Keratinocyte (primary cell): ENCODE measurements around the gene CA7. TPM values are rescaled to one million over a fixed set of nuclear protein-coding genes. Genes with fewer than 3 reads are reported as not detected.

ENCODE experiments used
- DNase-seq: peaks from one replicate; pipeline ENCODE4 v3.0.0-alpha.2; 2011; ENCODE audit warnings: low read depth, missing footprints, low spot score
- FAIRE-seq: peaks from 2 replicates; lab custom pipeline; 2011; peaks lifted over from hg19 to GRCh38; lab: Jason Lieb, UNC
- H2AFZ ChIP-seq: 2 replicates; pipeline ENCODE4 v1.6.0; 2012; ENCODE audit warnings: low read length, control low read depth, inconsistent platforms; ENCODE audit not compliant: control insufficient read depth
- H3K27ac ChIP-seq: 2 replicates; pipeline ENCODE4 v1.5.1; 2011; ENCODE audit warnings: low read length; ENCODE audit not compliant: control insufficient read depth, insufficient read depth
- H3K27me3 ChIP-seq: 3 replicates; pipeline ENCODE4 v1.6.0; 2011; ENCODE audit warnings: low read length; ENCODE audit not compliant: control insufficient read depth, insufficient read depth; ENCODE audit errors: extremely low read depth
- H3K36me3 ChIP-seq, 2 experiments: 2 replicates in 1 of 2; 3 replicates in 1 of 2; pipeline ENCODE4 v1.5.1; 2011; ENCODE audit warnings: low read length in 2 of 2, mild to moderate bottlenecking in 1 of 2; ENCODE audit not compliant: control insufficient read depth in 2 of 2, insufficient read depth in 2 of 2; ENCODE audit errors: extremely low read depth in 1 of 2
- H3K4me1 ChIP-seq: 3 replicates; pipeline ENCODE4 v1.5.1; 2011; ENCODE audit warnings: low read length; ENCODE audit not compliant: control insufficient read depth, insufficient read depth; ENCODE audit errors: extremely low read depth
- H3K4me2 ChIP-seq: 3 replicates; pipeline ENCODE4 v1.6.0; 2011; ENCODE audit warnings: low read depth, low read length; ENCODE audit not compliant: control insufficient read depth, insufficient read depth; ENCODE audit errors: extremely low read depth
- H3K4me3 ChIP-seq, 3 experiments: fragments of 200-600 bp in 1 of 3; sonication (generic) in 1 of 3; 2 replicates in 2 of 3; 3 replicates in 1 of 3; pipeline ENCODE4 v1.5.1; 2011 to 2016; ENCODE audit warnings: low read length in 3 of 3, mild to moderate bottlenecking in 3 of 3, control low read depth in 2 of 3, inconsistent platforms in 1 of 3, low read depth in 1 of 3, mixed read lengths in 1 of 3, mixed run types in 1 of 3, moderate library complexity in 1 of 3; ENCODE audit not compliant: control insufficient read depth in 2 of 3, insufficient read depth in 2 of 3; ENCODE audit errors: extremely low read depth in 1 of 3
- H3K79me2 ChIP-seq: 2 replicates; pipeline ENCODE4 v1.6.0; 2012; ENCODE audit warnings: low read length; ENCODE audit not compliant: control insufficient read depth, insufficient read depth
- H3K9ac ChIP-seq: 3 replicates; pipeline ENCODE4 v1.6.0; 2011; ENCODE audit warnings: low read length; ENCODE audit not compliant: control insufficient read depth, insufficient read depth; ENCODE audit errors: extremely low read depth
- H3K9me1 ChIP-seq: 3 replicates; pipeline ENCODE4 v1.6.0; 2011; ENCODE audit warnings: low read length; ENCODE audit not compliant: control insufficient read depth, insufficient read depth; ENCODE audit errors: extremely low read depth
- H3K9me3 ChIP-seq: 2 replicates; pipeline ENCODE4 v1.5.1; 2012; ENCODE audit warnings: low read depth, low read length; ENCODE audit not compliant: control insufficient read depth
- H4K20me1 ChIP-seq: 3 replicates; pipeline ENCODE4 v1.6.0; 2011; ENCODE audit warnings: low read length; ENCODE audit not compliant: control insufficient read depth, insufficient read depth; ENCODE audit errors: extremely low read depth
- EZH2 ChIP-seq: IDR thresholded peaks from one replicate; pipeline ENCODE4 v1.6.1; 2012; ENCODE audit warnings: inconsistent platforms, mild to moderate bottlenecking, low read length, moderate library complexity
- dilution Hi-C: fragments of 300-500 bp; cut with MboI; formaldehyde crosslinking; loops from one replicate; pipeline ENCODE4 v1.7.0; 2020; ENCODE audit warnings: low sequenced_read_pairs; ENCODE audit not compliant: extremely low pct_ligation_motif_present
- polyA plus RNA-seq, 5 experiments: library from polyadenylated mRNA; depleted of rRNA in 3 of 5; stranded (reverse) in 3 of 5; stranded (forward) in 1 of 5; unstranded in 1 of 5; fragments of >200 nt; gene quantifications; 1 replicate in 1 of 5; 2 replicates in 3 of 5; 3 replicates in 1 of 5; pipeline versions ENCODE4 v1.2.1 to v1.2.3, GENCODE V29; 2011 to 2012; ENCODE audit warnings: missing spikeins in 2 of 5, low read depth in 1 of 5, low replicate concordance in 1 of 5
- TF ChIP-seq, protein P1 (sequence below), 3 experiments: IDR thresholded peaks in 1 of 3; conservative IDR thresholded peaks in 1 of 3; optimal IDR thresholded peaks in 1 of 3; 2 replicates in 2 of 3; 3 replicates in 1 of 3; pipeline versions ENCODE3 to v1.5.1; 2011; ENCODE audit warnings: low read length in 3 of 3, mild to moderate bottlenecking in 3 of 3, moderate library complexity in 2 of 3, control low read depth in 1 of 3, inconsistent platforms in 1 of 3; ENCODE audit not compliant: insufficient read depth in 2 of 3; ENCODE audit errors: extremely low read depth in 1 of 3

The CA7 gene
- polyA plus RNA-seq, 1 donor (not counting 4 experiments of a cell fraction or from before 2014, with no cell fraction given): not detected

DNA sequence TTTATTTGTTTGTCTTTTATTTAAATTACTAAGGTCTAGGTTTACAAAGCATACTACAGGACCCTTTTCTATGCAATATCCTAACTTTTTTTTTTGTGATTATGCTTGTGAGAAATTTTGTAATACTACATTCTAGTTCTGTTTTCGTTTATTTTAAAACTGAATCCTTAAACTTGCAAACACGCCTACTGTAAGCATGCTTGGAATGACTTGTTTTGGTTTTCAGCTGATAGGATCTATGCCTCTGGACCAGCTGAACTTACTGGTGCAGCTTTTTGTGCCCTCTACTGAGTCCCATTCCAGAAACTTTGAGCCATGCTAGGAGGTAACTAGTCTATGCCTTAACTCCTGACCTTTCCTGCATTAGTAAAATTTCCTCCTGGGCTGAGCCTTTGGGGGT, 42.1 kb downstream of the CA7 start:
- Histone ChIP-seq H3K4me1 (peaks cover 5% of the 10 kb centered on the region), H3K9me1 (no peaks in the 10 kb centered on the region), H3K4me2 (no peak overlapping the region), H3K9me3 (no peaks in the 10 kb centered on the region), H3K27me3 (no peaks in the 10 kb centered on the region), H3K4me3 (no peak overlapping the region), H4K20me1 (peaks cover 5% of the 10 kb centered on the region), H3K27ac (no peak overlapping the region), H3K36me3 (peaks cover 17 to 19% of the 10 kb centered on the region in 2 experiments), H3K79me2 (peaks cover 33% of the 10 kb centered on the region), H2AFZ (no peak overlapping the region), H3K9ac (no peak overlapping the region)
- no peak for DNase-seq
- dilution Hi-C loops: no loop called here
- TF ChIP-seq EZH2: no peak
- TF ChIP-seq, protein P1, sequence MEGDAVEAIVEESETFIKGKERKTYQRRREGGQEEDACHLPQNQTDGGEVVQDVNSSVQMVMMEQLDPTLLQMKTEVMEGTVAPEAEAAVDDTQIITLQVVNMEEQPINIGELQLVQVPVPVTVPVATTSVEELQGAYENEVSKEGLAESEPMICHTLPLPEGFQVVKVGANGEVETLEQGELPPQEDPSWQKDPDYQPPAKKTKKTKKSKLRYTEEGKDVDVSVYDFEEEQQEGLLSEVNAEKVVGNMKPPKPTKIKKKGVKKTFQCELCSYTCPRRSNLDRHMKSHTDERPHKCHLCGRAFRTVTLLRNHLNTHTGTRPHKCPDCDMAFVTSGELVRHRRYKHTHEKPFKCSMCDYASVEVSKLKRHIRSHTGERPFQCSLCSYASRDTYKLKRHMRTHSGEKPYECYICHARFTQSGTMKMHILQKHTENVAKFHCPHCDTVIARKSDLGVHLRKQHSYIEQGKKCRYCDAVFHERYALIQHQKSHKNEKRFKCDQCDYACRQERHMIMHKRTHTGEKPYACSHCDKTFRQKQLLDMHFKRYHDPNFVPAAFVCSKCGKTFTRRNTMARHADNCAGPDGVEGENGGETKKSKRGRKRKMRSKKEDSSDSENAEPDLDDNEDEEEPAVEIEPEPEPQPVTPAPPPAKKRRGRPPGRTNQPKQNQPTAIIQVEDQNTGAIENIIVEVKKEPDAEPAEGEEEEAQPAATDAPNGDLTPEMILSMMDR (optimal IDR thresholded peaks at IDR 0.05 in 1 of 3, IDR thresholded peaks at IDR 0.05 in 1 of 3, conservative IDR thresholded peaks at IDR 0.05 in 1 of 3; ENCODE audit: extremely low read depth in 1 of 3, insufficient read depth in 2 of 3, low read length in 3 of 3): no peak
- no peak for FAIRE-seq

DNA sequence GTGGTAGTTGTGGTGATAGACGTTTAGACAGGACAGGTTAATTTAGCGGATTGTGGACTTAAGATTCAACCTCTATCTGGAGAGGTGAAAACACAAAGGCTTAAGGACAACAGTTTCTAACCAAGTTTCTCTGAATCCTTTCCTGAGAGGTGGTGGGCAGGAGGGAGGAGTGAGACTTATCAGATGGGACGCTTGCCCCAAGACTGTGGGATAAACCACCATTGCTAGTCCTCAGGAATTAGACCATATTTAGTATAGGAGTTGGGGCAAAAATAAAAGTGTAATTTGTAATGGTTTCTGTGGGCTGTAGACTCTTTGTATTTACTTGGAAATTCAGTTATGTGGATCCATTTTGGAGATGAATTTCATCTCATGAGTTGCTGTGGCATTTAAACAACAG, 42.7 kb downstream of the CA7 start:
- Histone ChIP-seq H2AFZ (no peak overlapping the region), H3K27ac (no peak overlapping the region), H3K9me1 (no peaks in the 10 kb centered on the region), H3K9ac (no peak overlapping the region), H3K36me3 (peaks cover 17 to 19% of the 10 kb centered on the region in 2 experiments), H3K79me2 (peaks cover 27% of the 10 kb centered on the region), H3K4me1 (no peaks in the 10 kb centered on the region), H3K4me2 (no peak overlapping the region), H3K4me3 (no peak overlapping the region), H3K9me3 (no peaks in the 10 kb centered on the region), H4K20me1 (peaks cover 5% of the 10 kb centered on the region), H3K27me3 (no peaks in the 10 kb centered on the region)
- DNase-seq (no peak), FAIRE-seq (no peak)
- dilution Hi-C loops: no loop called here
- TF ChIP-seq, protein P1 (optimal IDR thresholded peaks at IDR 0.05 in 1 of 3, IDR thresholded peaks at IDR 0.05 in 1 of 3, conservative IDR thresholded peaks at IDR 0.05 in 1 of 3; ENCODE audit: extremely low read depth in 1 of 3, insufficient read depth in 2 of 3, low read length in 3 of 3): no peak
- TF ChIP-seq EZH2: no peak
